Measurements from ENCODE around the gene RPS19.

The RPS19 gene

GRCh38 chr19:41879080-41879479 is 19.0 kb downstream of the RPS19 start:
- no peak for DNase-seq (ENCODE audit: low read depth in 2 of 2)

- DNase-seq (ENCODE audit: low read depth in 2 of 2), result no peak
Observed at GRCh38 chr19:41879670-41880328, 19.7 kb downstream of the RPS19 start.

GRCh38 chr19:41880329-41880708 is 20.3 kb downstream of the RPS19 start:
- no peak for DNase-seq (ENCODE audit: low read depth in 2 of 2)

GRCh38 chr19:41882568-41883462 is 22.8 kb downstream of the RPS19 start, which contains the start of gene ARHGEF1:
ARHGEF1 (plus strand) TSS chr19:41883184; CDS start chr19:41888083, 4,899 bp downstream.
- DNase-seq (ENCODE audit: low read depth in 2 of 2), result peak in 1 of 2 donors; percentile 35

GRCh38 chr19:41883463-41883820 is 23.4 kb downstream of the RPS19 start:
- DNase-seq (ENCODE audit: low read depth in 2 of 2), result no peak

GRCh38 chr19:41883821-41884733 is 24.0 kb downstream of the RPS19 start:
- DNase-seq (ENCODE audit: low read depth in 2 of 2), result peak; percentile 79 to 83

- DNase-seq (ENCODE audit: low read depth in 2 of 2), result peak in 1 of 2 donors; percentile 49
Observed at GRCh38 chr19:41886761-41887710, 27.0 kb downstream of the RPS19 start.

- DNase-seq (ENCODE audit: low read depth in 2 of 2), result peak; percentile 85 to 87
Observed at GRCh38 chr19:41887711-41888382, 27.8 kb downstream of the RPS19 start.

- no peak for DNase-seq (ENCODE audit: low read depth in 2 of 2)
Observed at GRCh38 chr19:41888926-41889325, 28.9 kb downstream of the RPS19 start.

- DNase-seq (ENCODE audit: low read depth in 2 of 2), result no peak
Observed at GRCh38 chr19:41889896-41890295, 29.8 kb downstream of the RPS19 start.

- DNase-seq (ENCODE audit: low read depth in 2 of 2), result no peak
Observed at GRCh38 chr19:41890936-41891335, 30.9 kb downstream of the RPS19 start.

- no peak for DNase-seq (ENCODE audit: low read depth in 2 of 2)
Observed at GRCh38 chr19:41892173-41892902, 32.3 kb downstream of the RPS19 start.

- DNase-seq (ENCODE audit: low read depth in 2 of 2), result no peak
Observed at GRCh38 chr19:41893899-41894298, 33.8 kb downstream of the RPS19 start.

- no peak for DNase-seq (ENCODE audit: low read depth in 2 of 2)
Observed at GRCh38 chr19:41894350-41894749, 34.3 kb downstream of the RPS19 start.

- DNase-seq (ENCODE audit: low read depth in 2 of 2), result no peak
Observed at GRCh38 chr19:41895745-41896580, 35.9 kb downstream of the RPS19 start.

GRCh38 chr19:41896581-41896942 is 36.5 kb downstream of the RPS19 start:
- no peak for DNase-seq (ENCODE audit: low read depth in 2 of 2)

GRCh38 chr19:41897181-41897580 is 37.1 kb downstream of the RPS19 start:
- no peak for DNase-seq (ENCODE audit: low read depth in 2 of 2)

- DNase-seq (ENCODE audit: low read depth in 2 of 2), result no peak
Observed at GRCh38 chr19:41897820-41898219, 37.8 kb downstream of the RPS19 start.

- DNase-seq (ENCODE audit: low read depth in 2 of 2), result no peak
Observed at GRCh38 chr19:41898235-41898634, 38.2 kb downstream of the RPS19 start.

All from activated CD8-positive, alpha-beta memory T cell treated with anti-CD3 and anti-CD28 coated beads for 4 hours (primary cell).